Osteocyte (in vitro differentiated cells): ENCODE measurements around the gene DHRS1. TPM values are rescaled to one million over a fixed set of nuclear protein-coding genes. Genes with fewer than 3 reads are reported as not detected.
A peak's percentile ranks its signal among the peaks of the same experiment; 100 is the strongest.

Experiments used
- DNase-seq: peaks from one replicate; pipeline ENCODE4 v3.0.0; 2021; ENCODE audit warnings: mixed read lengths; ENCODE audit not compliant: unreplicated experiment; ENCODE audit errors: extremely low spot score
- H3K27ac Mint-ChIP-seq: one replicate; pipeline ENCODE4 v1.8.0; 2021; ENCODE audit warnings: mild to moderate bottlenecking, mixed read lengths; ENCODE audit not compliant: unreplicated experiment
- H3K27me3 Mint-ChIP-seq: one replicate; pipeline ENCODE4 v1.8.0; 2021; ENCODE audit warnings: mixed read lengths; ENCODE audit not compliant: unreplicated experiment
- H3K36me3 Mint-ChIP-seq: one replicate; pipeline ENCODE4 v1.8.0; 2021; ENCODE audit warnings: mixed read lengths; ENCODE audit not compliant: unreplicated experiment
- H3K4me1 Mint-ChIP-seq: one replicate; pipeline ENCODE4 v1.8.0; 2021; ENCODE audit warnings: mixed read lengths; ENCODE audit not compliant: unreplicated experiment
- H3K4me3 Mint-ChIP-seq: one replicate; pipeline ENCODE4 v1.8.0; 2021; ENCODE audit warnings: mild to moderate bottlenecking, moderate library complexity, mixed read lengths; ENCODE audit not compliant: unreplicated experiment
- H3K9me3 Mint-ChIP-seq: one replicate; pipeline ENCODE4 v1.8.0; 2021; ENCODE audit warnings: mixed read lengths; ENCODE audit not compliant: unreplicated experiment
- CTCF ChIP-seq: fragments of 200-600 bp; sonication (generic); IDR thresholded peaks from 2 replicates; pipeline ENCODE4 v1.5.0; 2021; ENCODE audit warnings: antibody characterized with exemption, mild to moderate bottlenecking, moderate library complexity
- total RNA-seq: library from RNA; stranded (reverse); gene quantifications from 2 replicates; pipeline ENCODE4 v1.2.1, GENCODE V29; 2021

The DHRS1 gene
- total RNA-seq, 1 donor from 2014 or later = 27.0 TPM

- Mint-ChIP-seq H3K4me1 (peaks cover 14% of the 10 kb centered on the region), H3K27ac (peak overlapping the region; percentile 89), H3K27me3 (no peaks in the 10 kb centered on the region), H3K9me3 (no peaks in the 10 kb centered on the region), H3K36me3 (peaks cover 5% of the 10 kb centered on the region), H3K4me3 (peak overlapping the region; percentile 93)
- no peak for DNase-seq
- TF ChIP-seq CTCF = no peak
Measured at GRCh38 chr14:24271834-24272263, 27.7 kb downstream of the DHRS1 start.

GRCh38 chr14:24271134-24271833 lies 28.3 kb downstream of the DHRS1 start, which contains the start of gene RABGGTA:
RABGGTA (minus strand) TSS chr14:24271597; CDS start chr14:24271115, 482 bp downstream.
- Mint-ChIP-seq H3K4me1 (peaks cover 14% of the 10 kb centered on the region), H3K36me3 (peaks cover 9% of the 10 kb centered on the region), H3K27me3 (no peaks in the 10 kb centered on the region), H3K9me3 (no peaks in the 10 kb centered on the region), H3K4me3 (peak within 1 kb of the TSS; percentile 93), H3K27ac (peak within 1 kb of the TSS; percentile 92)
- peak; percentile 80 for TF ChIP-seq CTCF
- peak; percentile 95 for DNase-seq

- peak overlapping the region; percentile 93 for H3K4me3 Mint-ChIP-seq
- peaks cover 9% of the 10 kb centered on the region for H3K36me3 Mint-ChIP-seq
- TF ChIP-seq CTCF = no peak
- peaks cover 14% of the 10 kb centered on the region for H3K4me1 Mint-ChIP-seq
- DNase-seq = no peak
- no peaks in the 10 kb centered on the region for H3K27me3 Mint-ChIP-seq
- peak overlapping the region; percentile 92 for H3K27ac Mint-ChIP-seq
- H3K9me3 Mint-ChIP-seq = no peaks in the 10 kb centered on the region
Measured at GRCh38 chr14:24270537-24271133, 28.9 kb downstream of the DHRS1 start.

- Mint-ChIP-seq H3K4me3 (peak overlapping the region; percentile 26), H3K36me3 (peaks cover 9% of the 10 kb centered on the region), H3K9me3 (no peaks in the 10 kb centered on the region), H3K27me3 (no peaks in the 10 kb centered on the region), H3K27ac (no peak overlapping the region), H3K4me1 (peaks cover 14% of the 10 kb centered on the region)
- DNase-seq = no peak
- TF ChIP-seq CTCF = no peak
Measured at GRCh38 chr14:24269910-24270536, 29.6 kb downstream of the DHRS1 start.

- Mint-ChIP-seq H3K27ac (no peak overlapping the region), H3K4me1 (peaks cover 14% of the 10 kb centered on the region), H3K36me3 (peaks cover 9% of the 10 kb centered on the region), H3K4me3 (no peak overlapping the region), H3K9me3 (no peaks in the 10 kb centered on the region), H3K27me3 (no peaks in the 10 kb centered on the region)
- DNase-seq = no peak
- no peak for TF ChIP-seq CTCF
Measured at GRCh38 chr14:24269368-24269767, 30.2 kb downstream of the DHRS1 start.
